ENCODE measurements around the gene ZNRF2. TPM values are rescaled to one million over a fixed set of nuclear protein-coding genes. Genes with fewer than 3 reads are reported as not detected.

Gene ZNRF2
- total and polyA plus RNA-seq, 2 donors from 2014 or later: 16.2 to 32.2 TPM

DNA sequence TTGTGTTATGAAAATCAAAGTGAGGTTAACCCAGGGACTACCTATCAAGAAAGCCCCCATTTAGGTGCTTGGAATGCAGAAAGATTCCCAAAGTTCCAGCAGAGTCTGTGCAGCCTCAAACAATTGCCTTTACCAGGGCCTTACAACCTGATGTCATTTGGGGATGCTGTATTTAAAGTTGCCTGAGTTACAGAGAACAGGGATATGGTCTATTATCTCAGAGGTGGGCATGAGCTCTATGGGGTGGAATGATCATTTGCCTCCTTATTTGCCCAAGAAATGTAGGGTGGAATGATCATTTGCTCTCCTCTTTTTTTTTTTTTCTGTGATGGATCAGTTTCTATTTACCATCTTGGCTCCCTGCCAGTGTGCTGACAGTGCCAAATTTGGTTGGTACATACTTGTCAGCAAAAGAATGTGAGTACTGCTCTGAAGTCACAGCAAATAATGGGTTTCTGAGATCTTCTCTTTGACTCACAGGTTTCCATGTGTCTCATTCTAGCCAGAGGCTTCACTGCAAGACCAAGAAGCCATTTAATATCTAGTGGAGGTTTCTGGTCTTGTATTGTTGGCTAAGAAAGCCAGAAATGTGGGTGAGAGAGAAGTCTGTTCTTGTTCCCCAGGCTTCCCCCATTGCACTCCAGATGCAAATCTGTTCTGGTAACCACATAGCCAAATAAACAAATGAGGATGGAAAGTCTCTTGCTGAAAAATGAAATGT lies 45.5 kb upstream of the ZNRF2 start:
- DNase-seq: peak in 1 of 5 donors; percentile 40
- intact Hi-C loops (cut with DNase I): no loop called here
- H3K4me1 ChIP-seq (ENCODE audit: control insufficient read depth in 2 of 3, insufficient read depth in 2 of 3, low read depth in 1 of 3, low read length in 3 of 3): peaks cover 0 to 8% (median 5%) of the 10 kb centered on the region in 3 donors
- no peak for FAIRE-seq
- no peak overlapping the region for H3K4me3 ChIP-seq (ENCODE audit: low read length in 3 of 3)
- H3K9ac ChIP-seq (ENCODE audit: low read length in 3 of 3): no peak overlapping the region
- H3K27me3 ChIP-seq (ENCODE audit: control insufficient read depth, insufficient read depth, low read length): no peaks in the 10 kb centered on the region
- TF ChIP-seq CTCF (IDR thresholded peaks at IDR 0.05; ENCODE audit: borderline replicate concordance, extremely low read depth, insufficient read depth): no peak
- H3K27ac ChIP-seq (ENCODE audit: low read depth in 2 of 2, low read length in 2 of 2): no peak overlapping the region
- no peaks in the 10 kb centered on the region for H3K36me3 ChIP-seq (ENCODE audit: control insufficient read depth in 2 of 3, insufficient read depth in 3 of 3, low read length in 3 of 3)
- no peaks in the 10 kb centered on the region for H3K9me3 ChIP-seq (ENCODE audit: control insufficient read depth in 2 of 3, insufficient read depth in 1 of 3, low read length in 3 of 3)

DNA sequence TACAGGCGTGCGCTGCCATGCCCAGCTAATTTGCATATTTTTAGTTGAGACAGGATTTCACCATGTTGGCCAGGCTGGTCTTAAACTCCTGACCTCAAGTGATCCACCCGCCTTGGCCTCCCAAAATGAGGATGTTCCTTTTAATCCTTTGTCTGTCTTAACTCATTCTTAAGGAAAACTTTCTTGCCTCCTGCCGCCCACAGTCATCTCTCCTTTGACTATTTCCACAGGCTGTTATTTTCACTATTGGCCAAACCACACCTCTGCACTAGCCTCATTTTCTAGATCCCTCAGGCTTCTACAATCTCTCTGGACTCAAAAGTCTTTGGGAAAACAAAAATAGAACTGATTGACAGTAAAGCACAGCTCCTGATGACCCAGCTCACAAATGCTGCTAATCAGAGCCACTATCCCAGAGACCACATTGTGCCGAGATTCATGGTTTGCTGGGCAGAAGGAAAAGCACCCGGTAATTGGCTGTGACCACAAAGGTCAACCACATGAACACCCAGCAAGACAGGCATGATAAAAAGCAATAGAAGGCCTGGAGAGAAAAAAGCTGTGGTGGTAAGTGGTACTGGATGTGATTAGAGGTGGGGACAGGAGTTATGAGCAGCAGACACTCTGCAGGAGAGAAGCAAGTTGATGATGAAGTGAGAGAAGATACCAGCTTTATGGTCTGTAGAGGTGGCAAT lies 44.1 kb upstream of the ZNRF2 start:
- H3K27me3 ChIP-seq (ENCODE audit: control insufficient read depth, insufficient read depth, low read length): no peaks in the 10 kb centered on the region
- H3K9me3 ChIP-seq (ENCODE audit: control insufficient read depth in 2 of 3, insufficient read depth in 1 of 3, low read length in 3 of 3): no peaks in the 10 kb centered on the region
- H3K9ac ChIP-seq (ENCODE audit: low read length in 3 of 3): no peak overlapping the region
- H3K27ac ChIP-seq (ENCODE audit: low read depth in 2 of 2, low read length in 2 of 2): no peak overlapping the region
- intact Hi-C loops (cut with DNase I): no loop called here
- FAIRE-seq (no peak), DNase-seq (no peak)
- H3K36me3 ChIP-seq (ENCODE audit: control insufficient read depth in 2 of 3, insufficient read depth in 3 of 3, low read length in 3 of 3): no peaks in the 10 kb centered on the region
- TF ChIP-seq CTCF (IDR thresholded peaks at IDR 0.05; ENCODE audit: borderline replicate concordance, extremely low read depth, insufficient read depth): no peak
- H3K4me3 ChIP-seq (ENCODE audit: low read length in 3 of 3): no peak overlapping the region
- H3K4me1 ChIP-seq (ENCODE audit: control insufficient read depth in 2 of 3, insufficient read depth in 2 of 3, low read depth in 1 of 3, low read length in 3 of 3): peaks cover 0 to 8% (median 5%) of the 10 kb centered on the region in 3 donors

- TF ChIP-seq CTCF (IDR thresholded peaks at IDR 0.05; ENCODE audit: borderline replicate concordance, extremely low read depth, insufficient read depth): no peak
- Histone ChIP-seq H3K4me1 (ENCODE audit: control insufficient read depth in 2 of 3, insufficient read depth in 2 of 3, low read depth in 1 of 3, low read length in 3 of 3) (peaks cover 0 to 8% (median 5%) of the 10 kb centered on the region in 3 donors), H3K9ac (ENCODE audit: low read length in 3 of 3) (no peak overlapping the region), H3K4me3 (ENCODE audit: low read length in 3 of 3) (no peak overlapping the region), H3K9me3 (ENCODE audit: control insufficient read depth in 2 of 3, insufficient read depth in 1 of 3, low read length in 3 of 3) (no peaks in the 10 kb centered on the region), H3K27ac (ENCODE audit: low read depth in 2 of 2, low read length in 2 of 2) (no peak overlapping the region), H3K27me3 (ENCODE audit: control insufficient read depth, insufficient read depth, low read length) (no peaks in the 10 kb centered on the region), H3K36me3 (ENCODE audit: control insufficient read depth in 2 of 3, insufficient read depth in 3 of 3, low read length in 3 of 3) (no peaks in the 10 kb centered on the region)
- DNase-seq (no peak), FAIRE-seq (no peak)
- intact Hi-C loops (cut with DNase I): no loop called here
Measured at GRCh38 chr7:30241767-30242166, 42.6 kb upstream of the ZNRF2 start.

Data from kidney (tissue), 14 donors.